A549 treated with CORT108297 at 1 μM for 4 hours (cell line): ENCODE results near the gene PCDHA2. TPM values are rescaled to one million over a fixed set of nuclear protein-coding genes. Genes with fewer than 3 reads are reported as not detected.

Experiments used
- total RNA-seq: library from RNA; stranded (reverse); fragments of 200-300 nt; extraction: Qiagen RNA extraction; gene quantifications from 5 replicates; pipeline ENCODE4 v1.2.3, GENCODE V29; 2022

Gene PCDHA2
- total RNA-seq, result 0.05 to 0.08 TPM (median 0.05 TPM) in 4 of 5 replicates, not detected in the other

DNA sequence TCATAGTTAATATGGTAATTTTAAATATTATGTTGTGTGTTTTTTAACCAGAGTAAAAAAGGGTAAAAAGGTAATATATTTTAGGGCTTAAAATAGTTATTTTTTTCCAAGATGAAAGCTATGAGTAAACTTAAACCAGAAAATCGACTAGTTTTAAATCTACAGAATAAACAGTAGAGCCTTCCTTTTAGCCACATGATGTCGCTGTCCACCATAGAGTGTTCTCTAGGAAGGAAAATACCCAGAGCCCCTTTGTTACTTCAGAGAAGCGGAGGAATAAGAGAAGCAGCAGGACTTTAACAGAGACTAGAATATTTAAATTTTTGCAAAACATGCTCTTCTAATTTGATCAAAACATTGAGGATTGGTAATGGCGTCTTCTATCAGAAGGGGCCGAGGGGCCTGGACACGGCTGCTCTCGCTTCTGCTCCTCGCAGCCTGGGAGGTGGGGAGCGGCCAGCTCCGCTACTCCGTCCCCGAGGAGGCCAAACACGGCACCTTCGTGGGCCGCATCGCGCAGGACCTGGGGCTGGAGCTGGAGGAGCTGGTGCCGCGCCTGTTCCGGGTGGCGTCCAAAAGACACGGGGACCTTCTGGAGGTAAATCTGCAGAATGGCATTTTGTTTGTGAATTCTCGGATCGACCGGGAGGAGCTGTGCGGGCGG lies at the start of gene PCDHA2:
Gene PCDHA2 (plus strand): TSS at position 258 of the 664 bp plus-strand sequence.

DNA sequence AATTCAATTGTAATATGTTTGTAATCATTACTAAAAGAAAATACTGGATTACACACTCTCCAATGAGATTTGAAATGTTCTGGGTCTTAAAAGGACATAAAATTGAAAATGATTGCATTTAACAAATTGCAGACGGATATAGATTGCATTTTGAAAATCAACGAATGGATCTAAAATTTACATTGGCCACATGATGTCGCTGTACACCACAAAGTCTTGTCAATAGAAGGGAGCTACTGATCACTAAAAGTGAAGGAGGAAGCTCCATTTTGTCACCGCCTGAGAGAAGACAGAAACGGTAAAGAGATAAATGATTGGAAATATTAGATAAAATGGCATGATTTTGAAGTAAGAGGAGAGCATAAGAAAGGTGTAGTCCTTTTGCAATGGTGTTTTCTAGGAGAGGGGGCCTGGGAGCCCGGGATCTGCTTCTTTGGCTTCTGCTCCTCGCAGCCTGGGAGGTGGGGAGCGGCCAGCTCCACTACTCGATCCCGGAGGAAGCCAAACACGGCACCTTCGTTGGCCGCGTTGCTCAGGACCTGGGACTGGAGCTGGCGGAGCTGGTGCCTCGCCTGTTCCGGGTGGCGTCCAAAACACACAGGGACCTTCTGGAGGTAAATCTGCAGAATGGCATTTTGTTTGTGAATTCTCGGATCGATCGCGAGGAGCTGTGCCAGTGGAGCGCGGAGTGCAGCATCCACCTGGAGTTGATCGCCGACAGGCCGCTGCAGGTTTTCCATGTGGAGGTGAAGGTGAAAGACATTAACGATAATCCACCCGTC lies 8.6 kb upstream of the PCDHA2 start, which contains the start of gene PCDHA1:
Gene PCDHA1 (plus strand): TSS at position 236 of the 782 bp plus-strand sequence.

DNA sequence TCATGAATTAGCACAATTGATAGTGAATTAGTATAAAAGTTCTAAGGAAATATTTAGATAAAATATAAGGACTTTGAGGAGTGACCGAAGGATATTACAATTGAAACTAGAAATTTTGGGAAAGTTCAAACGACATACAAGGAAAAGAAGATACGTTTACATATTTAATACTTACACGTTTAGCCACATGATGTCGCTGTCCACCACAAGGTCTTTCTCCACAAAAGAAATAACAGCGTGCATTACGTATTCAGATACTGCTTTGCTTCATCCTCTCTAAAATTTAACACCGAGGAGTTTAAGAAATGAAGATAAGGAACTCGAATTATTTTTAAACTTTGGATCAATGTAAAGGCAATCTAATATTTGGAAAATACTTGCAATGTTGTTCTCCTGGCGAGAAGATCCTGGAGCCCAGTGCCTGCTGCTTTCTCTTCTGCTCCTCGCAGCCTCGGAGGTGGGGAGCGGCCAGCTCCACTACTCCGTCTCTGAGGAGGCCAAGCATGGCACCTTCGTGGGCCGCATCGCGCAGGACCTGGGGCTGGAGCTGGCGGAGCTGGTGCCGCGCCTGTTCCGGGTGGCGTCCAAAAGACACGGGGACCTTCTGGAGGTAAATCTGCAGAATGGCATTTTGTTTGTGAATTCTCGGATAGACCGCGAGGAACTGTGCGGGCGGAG lies 6.3 kb downstream of the PCDHA2 start, which contains the start of gene PCDHA3:
Gene PCDHA3 (plus strand): TSS at position 242 of the 678 bp plus-strand sequence.

DNA sequence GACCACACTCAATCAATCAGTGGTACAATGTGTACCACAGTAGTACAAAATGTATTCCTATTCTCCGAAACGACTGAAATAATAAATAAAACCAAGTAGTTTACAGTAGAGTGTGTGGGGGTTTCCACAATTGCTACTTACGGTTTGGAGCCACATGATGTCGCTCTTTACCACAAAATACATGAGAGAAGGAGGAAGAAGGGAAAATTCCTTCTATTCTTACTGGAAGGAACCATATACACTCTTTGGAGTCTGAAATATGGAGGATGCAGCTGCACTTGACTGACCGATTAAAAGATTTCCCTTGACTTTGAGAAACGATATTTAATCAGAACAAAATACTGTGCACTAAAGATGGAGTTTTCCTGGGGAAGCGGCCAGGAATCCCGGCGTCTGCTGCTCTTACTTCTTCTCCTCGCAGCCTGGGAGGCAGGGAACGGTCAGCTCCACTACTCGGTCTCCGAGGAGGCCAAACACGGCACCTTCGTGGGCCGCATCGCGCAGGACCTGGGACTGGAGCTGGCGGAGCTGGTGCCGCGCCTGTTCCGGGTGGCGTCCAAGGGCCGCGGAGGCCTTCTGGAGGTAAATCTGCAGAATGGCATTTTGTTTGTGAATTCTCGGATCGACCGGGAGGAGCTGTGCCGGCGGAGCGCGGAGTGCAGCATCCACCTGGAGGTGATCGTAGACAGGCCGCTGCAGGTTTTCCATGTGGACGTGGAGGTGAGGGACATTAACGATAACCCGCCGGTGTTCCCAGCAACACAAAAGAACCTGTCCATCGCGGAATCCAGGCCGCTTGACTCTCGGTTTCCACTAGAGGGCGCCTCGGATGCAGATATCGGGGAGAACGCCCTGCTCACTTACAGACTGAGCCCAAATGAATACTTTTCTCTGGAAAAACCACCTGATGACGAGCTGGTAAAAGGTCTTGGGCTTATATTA lies 12.5 kb downstream of the PCDHA2 start, which contains the start of gene PCDHA4:
Gene PCDHA4 (plus strand): TSS at position 235 of the 942 bp plus-strand sequence.

DNA sequence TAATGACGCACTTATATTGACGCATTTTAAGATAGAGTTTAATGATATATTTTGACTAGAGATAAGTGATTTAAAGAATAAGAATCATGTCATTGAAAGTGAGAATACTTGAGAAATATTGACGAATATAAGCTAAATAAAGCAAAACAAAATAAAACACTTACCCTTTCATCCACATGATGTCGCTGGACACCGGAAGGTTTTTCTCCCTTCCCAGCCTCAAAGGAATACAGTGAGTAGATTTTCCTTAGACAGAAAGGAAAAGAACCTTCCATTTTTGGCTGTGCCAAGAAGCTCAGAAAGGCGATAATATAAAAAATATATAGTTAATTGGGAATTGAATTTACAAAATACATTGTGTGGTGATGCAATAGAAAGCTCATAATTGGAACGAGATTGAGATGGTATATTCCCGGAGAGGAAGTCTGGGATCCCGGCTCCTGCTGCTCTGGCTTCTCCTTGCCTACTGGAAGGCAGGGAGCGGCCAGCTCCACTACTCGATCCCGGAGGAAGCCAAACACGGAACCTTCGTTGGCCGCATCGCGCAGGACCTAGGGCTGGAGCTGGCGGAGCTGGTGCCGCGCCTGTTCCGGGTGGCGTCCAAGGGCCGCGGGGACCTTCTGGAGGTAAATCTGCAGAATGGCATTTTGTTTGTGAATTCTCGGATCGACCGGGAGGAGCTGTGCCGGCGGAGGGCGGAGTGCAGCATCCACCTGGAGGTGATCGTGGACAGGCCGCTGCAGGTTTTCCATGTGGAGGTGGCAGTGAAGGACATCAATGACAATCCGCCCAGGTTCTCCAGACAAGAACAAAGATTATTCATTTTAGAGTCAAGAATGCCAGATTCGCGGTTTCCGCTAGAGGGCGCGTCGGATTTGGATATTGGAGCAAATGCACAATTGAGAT lies 27.0 kb downstream of the PCDHA2 start, which contains the start of gene PCDHA5:
Gene PCDHA5 (plus strand): TSS at position 239 of the 906 bp plus-strand sequence.

DNA sequence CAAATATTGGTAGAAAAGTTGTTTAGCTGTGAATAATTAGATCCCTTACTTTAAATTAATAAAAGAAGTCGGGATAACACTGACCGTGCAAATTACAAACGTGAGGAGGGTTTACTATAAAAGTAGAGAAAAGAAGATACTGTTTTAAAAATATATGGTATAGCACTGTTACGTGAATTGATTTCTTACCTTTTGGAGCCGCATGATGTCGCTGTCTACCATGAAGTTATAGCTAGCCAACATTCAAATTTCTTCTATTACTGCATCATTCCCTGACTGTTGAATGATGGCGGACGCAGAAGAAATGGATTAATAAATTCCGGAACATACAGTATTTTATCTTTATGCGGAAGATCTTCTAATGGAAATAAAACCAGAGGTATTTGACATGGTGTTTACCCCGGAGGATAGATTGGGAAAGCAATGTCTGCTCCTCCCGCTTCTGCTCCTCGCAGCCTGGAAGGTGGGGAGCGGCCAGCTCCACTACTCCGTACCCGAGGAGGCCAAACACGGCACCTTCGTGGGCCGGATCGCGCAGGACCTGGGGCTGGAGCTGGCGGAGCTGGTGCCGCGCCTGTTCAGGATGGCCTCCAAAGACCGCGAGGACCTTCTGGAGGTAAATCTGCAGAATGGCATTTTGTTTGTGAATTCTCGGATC lies 33.2 kb downstream of the PCDHA2 start, which contains the start of gene PCDHA6:
Gene PCDHA6 (plus strand): TSS at position 257 of the 658 bp plus-strand sequence. CDS start 132 bp downstream, at position 389.

DNA sequence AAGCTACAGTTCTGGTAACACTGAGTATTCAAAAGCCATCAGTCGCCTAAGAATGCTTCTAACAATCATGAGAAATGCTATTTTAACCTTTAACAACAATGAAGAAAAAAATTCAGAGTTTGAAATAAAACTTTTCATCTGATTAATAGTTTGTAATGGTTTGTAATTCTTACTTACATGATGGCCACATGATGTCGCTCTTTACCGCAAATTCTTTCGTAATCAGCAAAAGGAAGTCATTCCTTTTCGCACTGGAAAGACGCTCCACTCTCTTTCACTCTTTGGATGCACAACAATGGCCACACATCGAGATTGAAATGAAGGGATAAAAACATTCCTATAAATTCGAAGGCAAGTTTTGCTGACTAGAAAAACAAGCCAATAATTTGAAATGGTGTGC lies 39.3 kb downstream of the PCDHA2 start, which contains the start of gene PCDHA7:
Gene PCDHA7 (plus strand): TSS at position 277 of the 400 bp plus-strand sequence. CDS start 115 bp downstream, at position 392.

DNA sequence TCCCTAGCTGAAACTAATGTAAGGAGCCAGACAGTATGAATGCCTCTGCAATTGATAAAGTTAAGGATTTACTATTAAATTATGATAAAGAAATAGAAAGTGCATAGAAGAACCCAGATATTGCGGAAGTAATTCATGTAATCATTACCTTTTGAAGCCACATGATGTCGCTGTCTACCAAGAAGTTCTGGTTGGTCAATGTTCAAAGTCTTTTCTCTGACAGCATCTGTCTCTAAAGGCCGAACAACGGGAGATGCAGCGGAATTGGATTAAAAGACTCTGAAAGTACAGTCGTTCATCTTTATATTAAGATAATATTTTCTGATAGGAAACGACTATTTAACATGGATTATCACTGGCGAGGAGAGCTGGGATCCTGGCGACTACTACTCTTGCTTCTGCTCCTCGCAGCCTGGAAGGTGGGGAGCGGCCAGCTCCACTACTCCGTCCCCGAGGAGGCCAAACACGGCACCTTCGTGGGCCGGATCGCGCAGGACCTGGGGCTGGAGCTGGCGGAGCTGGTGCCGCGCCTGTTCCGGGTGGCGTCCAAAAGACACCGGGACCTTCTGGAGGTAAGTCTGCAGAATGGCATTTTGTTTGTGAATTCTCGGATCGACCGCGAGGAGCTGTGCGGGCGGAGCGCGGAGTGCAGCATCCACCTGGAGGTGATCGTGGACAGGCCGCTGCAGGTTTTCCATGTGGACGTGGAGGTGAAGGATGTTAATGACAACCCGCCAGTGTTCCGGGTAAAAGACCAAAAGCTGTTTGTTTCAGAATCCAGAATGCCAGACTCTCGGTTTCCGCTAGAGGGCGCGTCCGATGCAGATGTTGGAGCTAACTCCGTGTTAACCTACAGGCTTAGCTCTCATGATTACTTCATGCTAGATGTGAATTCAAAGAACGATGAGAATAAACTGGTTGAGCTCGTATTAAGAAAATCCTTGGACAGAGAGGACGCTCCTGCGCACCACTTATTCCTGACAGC lies 46.6 kb downstream of the PCDHA2 start, which contains the start of gene PCDHA8:
Gene PCDHA8 (plus strand): TSS at position 210 of the 985 bp plus-strand sequence. CDS start 135 bp downstream, at position 345.

Other genes with a start within 250 kb of the PCDHA2 start
- 0.44 to 2.1 TPM (median 1.7 TPM) in 5 replicates for gene EIF4EBP3, start 247.2 kb upstream of the PCDHA2 start, total RNA-seq
- gene SRA1, start 237.4 kb upstream of the PCDHA2 start, total RNA-seq, result 38.3 to 55.1 TPM (median 43.8 TPM) in 5 replicates
- gene APBB3, start 230.3 kb upstream of the PCDHA2 start, total RNA-seq, result 6.2 to 7.7 TPM (median 7.1 TPM) in 5 replicates
- gene SLC35A4, start 230.0 kb upstream of the PCDHA2 start, total RNA-seq, result 73.2 to 84.8 TPM (median 79.4 TPM) in 5 replicates
- 4.2 to 5.3 TPM (median 4.5 TPM) in 5 replicates for gene CD14, start 161.7 kb upstream of the PCDHA2 start, total RNA-seq
- 11.6 to 17.6 TPM (median 14.7 TPM) in 5 replicates for gene TMCO6, start 155.4 kb upstream of the PCDHA2 start, total RNA-seq
- 101 to 133 TPM (median 119 TPM) in 5 replicates for gene NDUFA2, start 147.2 kb upstream of the PCDHA2 start, total RNA-seq
- 83.4 to 125 TPM (median 91.1 TPM) in 5 replicates for gene IK, start 147.0 kb upstream of the PCDHA2 start, total RNA-seq
- 27.6 to 30.9 TPM (median 29.4 TPM) in 5 replicates for gene WDR55, start 129.9 kb upstream of the PCDHA2 start, total RNA-seq
- gene DND1, start 121.3 kb upstream of the PCDHA2 start, total RNA-seq, result 0.44 to 1.0 TPM (median 0.92 TPM) in 5 replicates
- 75.2 to 87.0 TPM (median 79.6 TPM) in 5 replicates for gene HARS1, start 103.5 kb upstream of the PCDHA2 start, total RNA-seq
- 33.5 to 42.3 TPM (median 40.2 TPM) in 5 replicates for gene HARS2, start 103.4 kb upstream of the PCDHA2 start, total RNA-seq
- 80.9 to 136 TPM (median 89.0 TPM) in 5 replicates for gene ZMAT2, start 94.4 kb upstream of the PCDHA2 start, total RNA-seq
- gene PCDHA1, start 8.7 kb upstream of the PCDHA2 start, total RNA-seq, result 0.10 to 0.27 TPM (median 0.19 TPM) in 5 replicates
- 0.88 to 1.1 TPM (median 0.96 TPM) in 5 replicates for gene PCDHA3, start 6.2 kb downstream of the PCDHA2 start, total RNA-seq
- 1.5 to 2.2 TPM (median 1.6 TPM) in 5 replicates for gene PCDHA4, start 12.2 kb downstream of the PCDHA2 start, total RNA-seq
- gene PCDHA5, start 26.8 kb downstream of the PCDHA2 start, total RNA-seq, result 0.47 to 0.79 TPM (median 0.70 TPM) in 5 replicates
- 0.03 to 0.07 TPM (median 0.05 TPM) in 4 of 5 replicates, not detected in the other for gene PCDHA6, start 33.1 kb downstream of the PCDHA2 start, total RNA-seq
- 0.06 to 0.15 TPM (median 0.12 TPM) in 5 replicates for gene PCDHA7, start 39.4 kb downstream of the PCDHA2 start, total RNA-seq
- gene PCDHA8, start 46.3 kb downstream of the PCDHA2 start, total RNA-seq, result 0.02 to 0.13 TPM (median 0.05 TPM) in 5 replicates
- gene PCDHA9, start 53.5 kb downstream of the PCDHA2 start, total RNA-seq, result 0.01 TPM in 1 of 5 replicates, not detected in the others
- 0.01 to 0.02 TPM (median 0.02 TPM) in 3 of 5 replicates, not detected in the others for gene PCDHA10, start 61.0 kb downstream of the PCDHA2 start, total RNA-seq
- gene PCDHA11, start 74.1 kb downstream of the PCDHA2 start, total RNA-seq, result 0.08 to 0.40 TPM (median 0.10 TPM) in 5 replicates
- 2.6 to 3.4 TPM (median 3.0 TPM) in 5 replicates for gene PCDHA12, start 80.5 kb downstream of the PCDHA2 start, total RNA-seq
- gene PCDHA13, start 87.3 kb downstream of the PCDHA2 start, total RNA-seq, result 0.05 to 0.20 TPM (median 0.06 TPM) in 3 of 5 replicates, not detected in the others
- gene PCDHAC1, start 131.4 kb downstream of the PCDHA2 start, total RNA-seq, result 1.3 to 1.9 TPM (median 1.7 TPM) in 5 replicates
- gene PCDHAC2, start 171.6 kb downstream of the PCDHA2 start, total RNA-seq, result 2.9 to 3.6 TPM (median 3.2 TPM) in 5 replicates